Jurkat, Clone E6-1 (cell line): Measurements from ENCODE around the gene MORN3.
"Not testable (repeated sequence)": the region's sequence is repeated elsewhere in the genome, so short reads cannot be mapped to it uniquely, and the experiment has no call there.

ENCODE experiments used
- DNase-seq: peaks from one replicate; pipeline ENCODE4 v3.0.0-alpha.2; 2011; ENCODE audit warnings: low read depth, low spot score
- H3K4me3 ChIP-seq: 2 replicates; pipeline ENCODE4 v1.5.1; 2011; ENCODE audit warnings: mild to moderate bottlenecking, low read length, control low read depth, moderate library complexity

Gene MORN3

DNA sequence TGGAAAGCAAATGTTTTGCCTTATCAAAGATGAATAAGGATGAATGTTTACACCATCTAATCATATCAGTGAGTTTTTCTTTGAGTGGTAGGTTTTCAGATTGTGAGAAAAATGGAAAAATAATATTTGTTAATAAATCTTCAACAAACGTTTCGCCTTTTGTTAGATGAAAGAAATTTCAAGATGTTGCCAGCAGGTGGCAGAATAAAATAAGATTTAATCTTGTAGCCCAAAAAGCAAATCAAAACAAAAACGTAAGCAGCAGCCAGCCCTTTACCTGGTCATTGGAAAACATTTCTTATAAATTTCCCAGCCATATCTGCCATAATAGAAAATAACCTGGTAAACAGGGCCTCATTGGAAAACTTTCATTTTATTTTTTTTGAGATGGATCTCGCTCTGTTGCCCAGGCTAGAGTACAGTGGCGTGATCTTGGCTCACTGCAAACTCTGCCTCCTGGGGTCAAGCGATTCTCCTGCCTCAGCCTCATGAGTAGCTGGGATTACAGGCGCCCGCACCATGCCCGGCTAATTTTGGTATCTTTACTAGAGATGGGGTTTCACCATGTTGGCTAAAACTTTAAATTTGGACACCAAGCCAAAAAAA lies 27.7 kb upstream of the MORN3 start:
- DNase-seq: peak; percentile 60
- no peak overlapping the region for H3K4me3 ChIP-seq

DNA sequence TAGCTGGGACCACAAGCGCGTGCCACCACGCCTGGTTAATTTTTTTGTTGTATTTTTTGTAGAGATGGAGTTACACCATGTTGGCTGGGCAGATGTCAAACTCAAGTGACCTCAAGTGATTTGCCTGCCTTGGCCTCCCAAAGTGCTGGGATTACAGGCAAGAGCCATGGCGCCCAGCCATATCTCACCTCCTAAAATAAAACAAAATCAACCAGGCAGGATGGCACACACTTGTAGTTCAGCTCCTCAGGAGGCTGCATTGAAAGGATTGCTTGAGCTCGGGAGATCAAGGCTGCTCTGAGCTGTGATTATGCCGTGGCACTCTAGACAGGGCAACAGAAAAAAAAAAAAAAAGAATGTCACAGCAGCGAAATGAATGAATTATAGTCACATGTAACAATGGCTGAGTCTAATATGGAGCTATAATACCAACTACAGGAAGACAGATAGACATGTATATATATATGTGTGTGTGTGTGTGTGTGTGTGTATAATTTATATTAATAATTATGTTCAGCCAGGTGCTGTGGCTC lies 23.8 kb upstream of the MORN3 start:
- H3K4me3 ChIP-seq: no peak overlapping the region
- no peak for DNase-seq

DNA sequence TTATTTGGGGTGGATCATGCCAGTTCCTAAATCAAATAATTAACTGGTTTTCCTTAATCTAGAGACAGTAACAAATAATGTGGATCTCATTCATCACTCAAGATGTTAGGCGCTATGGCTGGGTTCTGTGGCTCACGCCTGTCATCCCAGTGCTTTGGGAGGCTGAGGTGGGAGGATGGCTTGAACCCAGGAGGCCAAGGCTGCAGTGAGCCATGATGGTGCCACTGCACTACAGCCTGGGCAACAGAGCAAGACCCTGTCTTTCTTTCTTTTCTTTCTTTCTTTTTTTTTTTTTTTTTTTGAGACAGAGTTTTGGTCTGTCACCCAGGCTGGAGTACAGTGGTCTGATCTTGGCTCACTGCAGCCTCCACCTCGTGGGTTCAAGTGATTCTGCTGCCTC lies 23.3 kb upstream of the MORN3 start:
- DNase-seq, H3K4me3 ChIP-seq: not testable (repeated sequence)

DNA sequence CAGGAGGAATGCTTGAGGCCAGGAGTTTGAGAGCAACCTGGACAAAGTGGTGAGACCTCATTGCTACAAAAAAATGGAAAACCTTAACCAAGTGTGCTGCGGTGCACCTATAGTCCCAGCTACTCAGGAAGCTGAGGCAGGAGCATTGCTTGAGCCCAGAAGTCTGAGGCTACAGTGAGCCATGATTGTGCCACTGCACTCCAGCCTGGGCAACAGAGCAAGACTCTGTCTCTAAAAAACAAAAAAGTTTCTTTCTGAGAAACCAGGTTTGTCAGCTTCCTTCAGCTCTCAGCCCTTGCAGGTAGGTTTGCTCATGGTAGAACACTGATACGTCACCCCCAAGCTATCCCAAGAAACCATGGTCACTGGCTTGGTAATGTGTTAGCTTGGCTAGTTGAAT lies 20.0 kb upstream of the MORN3 start:
- no peak for DNase-seq
- no peak overlapping the region for H3K4me3 ChIP-seq

- H3K4me3 ChIP-seq: no peak overlapping the region
- DNase-seq: no peak
Measured at GRCh38 chr12:121688966-121689365, 19.5 kb upstream of the MORN3 start.

DNA sequence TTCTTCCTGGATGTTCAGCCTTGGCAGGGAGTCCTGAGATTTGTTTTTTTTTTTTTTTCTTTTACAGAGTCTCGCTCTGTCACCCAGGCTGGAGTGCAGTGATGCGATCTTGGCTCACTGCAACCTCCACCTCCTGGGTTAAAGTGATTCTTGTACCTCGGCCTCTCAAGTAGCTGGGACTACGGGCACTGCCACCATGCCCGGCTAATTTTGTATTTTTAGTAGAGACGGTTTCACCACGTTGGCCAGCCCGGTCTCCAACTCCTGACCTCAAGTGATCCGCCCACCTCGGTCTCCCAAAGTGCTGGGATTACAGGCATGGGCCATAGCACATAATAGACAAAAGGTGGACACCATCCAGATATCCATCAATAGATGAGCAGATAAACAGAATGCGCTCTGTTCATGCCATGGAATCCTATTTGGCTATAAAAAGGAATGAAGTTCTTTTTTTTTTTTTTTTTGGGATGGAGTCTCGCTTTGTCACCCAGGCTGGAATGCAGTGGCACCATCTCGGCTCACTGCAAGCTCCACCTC lies 10.3 kb upstream of the MORN3 start:
- not testable (repeated sequence) for DNase-seq, H3K4me3 ChIP-seq

GRCh38 chr12:121678716-121679300 lies 9.4 kb upstream of the MORN3 start:
- no peak for DNase-seq
- no peak overlapping the region for H3K4me3 ChIP-seq

- H3K4me3 ChIP-seq: no peak overlapping the region
- no peak for DNase-seq
Measured at GRCh38 chr12:121678305-121678704, 8.9 kb upstream of the MORN3 start.

GRCh38 chr12:121676190-121676589 lies 6.7 kb upstream of the MORN3 start:
- DNase-seq: no peak
- H3K4me3 ChIP-seq: no peak overlapping the region

DNA sequence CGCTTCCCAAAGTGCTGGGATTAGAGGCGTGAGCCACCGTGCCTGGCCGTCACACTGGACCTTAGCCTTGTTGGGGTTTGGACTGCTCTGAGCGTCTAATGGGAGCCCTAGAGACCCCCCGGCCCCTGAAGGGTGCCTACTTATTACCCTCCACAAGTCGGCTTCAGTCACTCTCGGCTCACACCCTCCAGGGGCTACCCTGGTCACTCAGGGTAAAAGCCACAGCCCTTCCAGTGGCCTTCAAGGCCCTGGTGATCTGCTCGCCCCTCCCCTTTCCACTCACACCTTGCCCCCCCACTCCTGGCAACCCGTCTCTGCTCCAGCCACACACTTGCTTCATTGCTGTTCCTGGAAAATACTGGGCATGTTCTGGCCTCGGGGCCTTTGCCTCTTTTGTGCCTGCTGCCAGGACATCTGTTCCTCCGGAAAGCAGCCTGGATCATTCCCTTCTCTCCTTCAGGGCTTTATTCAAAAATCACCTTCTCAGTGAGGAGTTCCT lies 3.6 kb upstream of the MORN3 start:
- DNase-seq: no peak
- peak overlapping the region; percentile 61 for H3K4me3 ChIP-seq

DNA sequence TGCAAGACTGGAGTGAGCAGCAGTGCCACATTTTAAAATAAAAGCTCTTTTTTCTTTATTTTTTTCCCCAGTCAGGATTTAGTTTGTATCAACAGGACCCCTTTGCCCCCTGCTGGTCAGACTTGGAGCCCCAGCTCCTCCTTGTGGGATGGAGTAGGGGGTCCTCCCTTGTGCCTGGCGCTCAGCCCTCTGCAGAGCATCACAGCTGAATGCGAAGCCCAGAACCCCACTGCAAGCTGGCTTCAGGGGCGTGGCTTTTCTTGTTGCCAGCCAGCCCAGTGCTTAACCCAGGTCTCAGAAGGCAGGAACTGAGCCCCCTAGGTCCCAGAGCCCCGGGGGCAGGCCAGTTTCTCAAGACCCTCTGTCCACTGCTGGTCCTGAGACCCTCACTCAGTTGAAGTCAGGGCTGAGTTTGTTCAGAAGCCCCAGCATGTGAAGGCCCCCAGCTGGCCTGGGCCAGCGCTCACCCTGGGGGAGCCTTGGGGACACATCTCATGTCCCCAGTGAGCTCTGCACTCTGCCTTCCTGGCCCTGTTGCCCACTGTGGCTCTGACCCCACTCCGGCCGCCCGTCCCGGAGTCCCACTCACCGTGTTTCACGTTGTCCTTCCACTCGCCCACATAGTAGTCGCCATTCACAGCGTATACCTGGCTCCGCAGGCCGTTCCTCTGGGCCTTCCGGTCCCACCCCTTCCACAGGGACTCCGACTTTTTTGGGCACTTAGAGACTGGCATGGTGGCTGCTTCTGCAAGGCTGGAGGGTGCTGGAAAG lies 519 bp downstream of the MORN3 start:
- no peak overlapping the region for H3K4me3 ChIP-seq

DNA sequence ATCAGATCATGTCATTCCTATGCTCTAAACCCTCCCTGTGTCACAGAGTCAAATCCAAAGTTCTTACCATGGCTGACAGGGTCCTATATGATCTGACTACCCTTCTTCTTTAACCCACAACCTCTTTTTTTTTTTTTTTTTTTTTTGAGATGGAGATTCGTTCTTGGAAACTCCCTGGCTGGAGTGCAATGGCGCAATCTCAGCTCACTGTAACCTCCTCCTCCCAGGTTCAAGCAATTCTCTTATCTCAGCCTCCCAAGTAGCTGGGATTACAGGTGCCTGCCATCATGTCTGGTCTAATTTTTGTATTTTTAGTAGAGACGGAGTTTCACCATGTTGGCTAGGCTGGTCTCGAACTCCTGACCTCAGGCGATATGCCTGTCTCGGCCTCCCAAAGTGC lies 2.6 kb downstream of the MORN3 start:
- H3K4me3 ChIP-seq, DNase-seq: not testable (repeated sequence)

More for the DNA sequence above, 519 bp downstream of the MORN3 start:
- DNase-seq: peak; percentile 58

DNA sequence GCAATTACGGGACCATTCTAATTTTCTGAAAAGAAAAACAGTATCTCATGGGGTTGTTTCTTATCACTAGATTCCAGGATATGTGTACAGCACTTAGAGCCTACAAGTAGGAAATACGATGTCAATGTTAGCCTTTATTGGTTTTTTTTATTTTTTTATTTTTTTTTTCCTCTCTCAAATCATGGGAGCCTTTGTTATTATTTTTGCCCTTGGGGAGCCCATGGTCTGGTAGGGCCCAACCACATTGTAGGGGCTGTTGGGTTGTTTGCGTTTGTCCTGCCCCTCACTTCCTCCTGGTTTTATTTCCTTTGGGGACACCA lies 5.9 kb downstream of the MORN3 start:
- no peak for DNase-seq
- peak overlapping the region; percentile 32 for H3K4me3 ChIP-seq

- H3K4me3 ChIP-seq, DNase-seq: not testable (repeated sequence)
Measured at GRCh38 chr12:121661353-121662105, 7.9 kb downstream of the MORN3 start.

GRCh38 chr12:121657305-121658008 lies 12.0 kb downstream of the MORN3 start:
- no peak for DNase-seq
- H3K4me3 ChIP-seq: no peak overlapping the region

DNA sequence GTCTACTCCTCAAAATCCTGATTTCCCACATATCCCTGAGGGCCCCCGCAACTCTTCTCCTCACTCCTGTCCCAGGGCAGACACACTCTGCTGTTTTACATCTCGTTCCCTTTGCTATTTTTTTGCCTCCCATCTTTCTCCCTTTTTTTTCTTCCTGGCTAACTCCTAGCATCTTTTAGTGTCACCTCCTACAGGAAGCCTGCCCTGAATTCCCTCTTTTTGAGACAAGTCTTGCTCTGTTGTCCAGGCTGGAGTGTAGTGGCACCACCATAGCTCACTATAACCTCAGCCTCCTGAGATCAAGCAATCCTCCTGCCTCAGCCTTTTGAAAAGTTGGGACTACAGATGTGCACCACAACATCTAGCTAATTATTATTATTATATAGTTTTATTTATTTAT lies 13.3 kb downstream of the MORN3 start:
- no peak for DNase-seq
- no peak overlapping the region for H3K4me3 ChIP-seq

DNA sequence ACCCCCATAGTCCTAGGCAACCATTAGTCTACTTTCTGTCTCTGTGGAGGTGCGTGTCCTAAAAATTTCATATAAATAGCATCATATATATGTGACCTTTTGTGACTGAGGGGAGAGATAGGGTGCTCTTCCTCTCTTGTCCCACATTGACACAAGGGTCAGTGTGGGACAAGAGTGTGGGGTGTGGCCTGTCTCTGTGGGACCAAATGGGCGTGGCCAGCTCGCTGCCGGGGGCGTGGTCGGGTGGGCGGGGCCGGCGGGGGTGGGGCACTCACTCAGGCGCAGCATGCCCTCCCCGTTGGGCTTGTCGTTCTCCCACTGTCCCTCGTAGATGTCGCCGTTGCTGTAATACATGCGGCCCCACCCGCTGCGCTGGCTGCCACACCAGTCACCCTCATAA lies 15.5 kb downstream of the MORN3 start:
- DNase-seq: no peak
- H3K4me3 ChIP-seq: no peak overlapping the region

DNA sequence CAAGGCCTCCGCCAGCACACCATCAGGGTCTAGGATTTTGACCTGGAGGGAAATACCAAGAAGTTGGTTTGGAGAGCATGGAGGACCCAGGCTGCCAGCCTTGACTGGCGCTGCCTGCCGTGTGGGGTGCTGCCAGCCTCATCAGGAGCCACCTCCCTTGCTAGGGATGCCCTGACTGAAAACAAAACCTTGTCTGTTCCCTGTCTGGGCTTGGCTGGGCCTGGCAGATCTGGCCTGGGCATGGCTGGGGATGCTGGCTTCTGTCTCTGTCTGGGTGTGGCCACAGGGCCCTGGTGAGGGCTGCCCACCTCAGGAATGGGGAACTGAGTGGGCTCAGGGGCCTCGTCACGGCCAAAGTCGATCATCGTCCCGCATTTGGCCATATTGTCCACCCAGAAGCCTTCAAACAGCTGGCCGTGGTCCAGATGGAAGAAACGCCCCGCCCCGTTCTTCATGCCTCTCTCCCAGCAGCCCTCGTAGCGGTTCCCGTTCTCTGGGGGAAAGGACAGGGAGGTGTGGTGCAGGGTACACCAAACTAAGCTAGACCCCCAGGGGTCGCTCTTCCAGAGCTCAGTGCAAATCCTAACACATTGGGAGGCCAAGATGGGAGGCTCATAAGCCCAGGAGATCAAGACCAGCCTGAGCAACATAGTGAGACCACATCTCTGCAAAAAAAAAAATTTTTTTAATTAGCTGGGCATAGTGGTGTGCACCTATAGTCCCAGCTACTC lies 16.5 kb downstream of the MORN3 start:
- DNase-seq: no peak
- H3K4me3 ChIP-seq: no peak overlapping the region
